H1 (cell line): ENCODE data around the gene HM13. TPM values are rescaled to one million over a fixed set of nuclear protein-coding genes. Genes with fewer than 3 reads are reported as not detected.

Experiments
- CTCF ChIA-PET: fragments of 300-600 bp; sonication (Branson Sonifier 250); formaldehyde crosslinking; loops from one replicate; lab custom pipeline; 2021; ENCODE audit not compliant: partially characterized antibody; lab: Charles Lee
- POLR2A ChIA-PET: fragments of 300-600 bp; sonication (Branson Sonifier 250); formaldehyde crosslinking; loops from one replicate; lab custom pipeline; 2021; ENCODE audit warnings: inconsistent platforms; ENCODE audit not compliant: partially characterized antibody; lab: Charles Lee
- DNase-seq, 2 experiments: peaks; one replicate each; pipeline versions ENCODE4 v3.0.0 to v3.0.0-alpha.2; 2010 to 2022; ENCODE audit warnings: low spot score in 2 of 2, low read depth in 1 of 2, mixed read lengths in 1 of 2
- FAIRE-seq: peaks from 2 replicates; lab custom pipeline; 2011; peaks lifted over from hg19 to GRCh38; lab: Jason Lieb, UNC
- H2AFZ ChIP-seq: 2 replicates; pipeline ENCODE4 v1.8.1; 2012; ENCODE audit warnings: low read length, inconsistent platforms
- H2AK5ac ChIP-seq: 2 replicates; pipeline ENCODE4 v1.6.1; 2013; ENCODE audit warnings: low read depth, low read length
- H2BK120ac ChIP-seq: replicated peaks from 2 replicates; pipeline ENCODE3; 2013; ENCODE audit warnings: low read depth, low read length, inconsistent platforms
- H2BK12ac ChIP-seq: 2 replicates; pipeline ENCODE4 v1.6.1; 2013; ENCODE audit warnings: low read depth, low read length
- H2BK15ac ChIP-seq: 2 replicates; pipeline ENCODE4 v1.6.1; 2013; ENCODE audit warnings: low read length
- H2BK20ac ChIP-seq: 2 replicates; pipeline ENCODE4 v1.6.1; 2013; ENCODE audit warnings: low read length
- H2BK5ac ChIP-seq: 2 replicates; pipeline ENCODE4 v1.6.1; 2013; ENCODE audit warnings: low read depth, low read length
- H3K14ac ChIP-seq: 2 replicates; pipeline ENCODE4 v1.6.1; 2013; ENCODE audit warnings: inconsistent platforms; ENCODE audit not compliant: insufficient read length
- H3K18ac ChIP-seq: 2 replicates; pipeline ENCODE4 v1.6.1; 2013; ENCODE audit warnings: low read length; ENCODE audit errors: extremely low read depth
- H3K23ac ChIP-seq: 2 replicates; pipeline ENCODE4 v1.6.1; 2013; ENCODE audit warnings: inconsistent platforms; ENCODE audit not compliant: insufficient read length
- H3K23me2 ChIP-seq: 2 replicates; pipeline ENCODE4 v1.6.1; 2013; ENCODE audit warnings: low read depth, low read length
- H3K27ac ChIP-seq: 2 replicates; pipeline ENCODE4 v1.6.1; 2011; ENCODE audit warnings: low read depth, low read length, inconsistent platforms
- H3K27me3 ChIP-seq, 4 experiments: replicated peaks in 1 of 4; 1 replicate in 1 of 4; 2 replicates in 3 of 4; pipeline versions ENCODE4 v1.6.1 to v1.8.1; 2011 to 2013; ENCODE audit warnings: low read length in 3 of 4, mild to moderate bottlenecking in 3 of 4, inconsistent platforms in 2 of 4, mixed read lengths in 2 of 4, moderate library complexity in 1 of 4; ENCODE audit not compliant: control insufficient read depth in 3 of 4, insufficient read depth in 3 of 4; ENCODE audit errors: extremely low read depth in 1 of 4
- H3K36me3 ChIP-seq, 4 experiments: 2 replicates each; pipeline versions ENCODE4 v1.6.1 to v1.8.1; 2011 to 2013; ENCODE audit warnings: mild to moderate bottlenecking in 4 of 4, low read length in 3 of 4, moderate library complexity in 2 of 4, control low read depth in 1 of 4, inconsistent platforms in 1 of 4; ENCODE audit not compliant: insufficient read depth in 4 of 4, control insufficient read depth in 2 of 4
- H3K4ac ChIP-seq: replicated peaks from 2 replicates; pipeline ENCODE3; 2013; ENCODE audit warnings: low read length, low read depth, mixed read lengths, inconsistent platforms; ENCODE audit not compliant: insufficient read length
- H3K4me1 ChIP-seq, 4 experiments: replicated peaks in 1 of 4; 1 replicate in 1 of 4; 2 replicates in 3 of 4; pipeline versions ENCODE4 v1.6.1 to v1.8.1; 2011 to 2013; ENCODE audit warnings: low read length in 3 of 4, inconsistent platforms in 2 of 4, mixed read lengths in 1 of 4; ENCODE audit not compliant: insufficient read depth in 4 of 4, control insufficient read depth in 3 of 4
- H3K4me2 ChIP-seq, 2 experiments: 2 replicates each; pipeline versions ENCODE4 v1.6.1 to v1.8.1; 2011 to 2013; ENCODE audit warnings: low read depth in 2 of 2, low read length in 2 of 2, control low read depth in 1 of 2, inconsistent platforms in 1 of 2, mild to moderate bottlenecking in 1 of 2; ENCODE audit not compliant: insufficient read depth in 1 of 2
- H3K4me3 ChIP-seq, 4 experiments: fragments of 200-600, 300-600 bp in 1 of 4; sonication (generic), shearing (Covaris generic), sonication (Bioruptor Twin) in 1 of 4; 2 replicates each; pipeline versions ENCODE4 v1.5.1 to v1.8.1; 2011 to 2016; ENCODE audit warnings: low read length in 4 of 4, low read depth in 3 of 4, control low read depth in 2 of 4, inconsistent platforms in 2 of 4, mild to moderate bottlenecking in 2 of 4, mixed read lengths in 1 of 4, moderate library complexity in 1 of 4; ENCODE audit not compliant: insufficient read depth in 2 of 4; ENCODE audit errors: extremely low read depth in 1 of 4
- H3K56ac ChIP-seq: replicated peaks from 2 replicates; pipeline ENCODE3; 2013; ENCODE audit warnings: low read depth, mild to moderate bottlenecking, mixed read lengths, low read length, inconsistent platforms; ENCODE audit not compliant: insufficient read length
- H3K79me1 ChIP-seq: 2 replicates; pipeline ENCODE4 v1.6.1; 2013; ENCODE audit warnings: low read depth, low read length, control low read depth
- H3K79me2 ChIP-seq, 2 experiments: 2 replicates each; pipeline versions ENCODE4 v1.6.1 to v1.8.1; 2012 to 2013; ENCODE audit warnings: low read length in 2 of 2, mild to moderate bottlenecking in 2 of 2, inconsistent platforms in 1 of 2; ENCODE audit not compliant: insufficient read depth in 2 of 2, control insufficient read depth in 1 of 2
- H3K9ac ChIP-seq, 4 experiments: replicated peaks in 1 of 4; 1 replicate in 1 of 4; 2 replicates in 3 of 4; pipeline versions ENCODE4 v1.6.1 to v1.8.1; 2011 to 2013; ENCODE audit warnings: low read depth in 3 of 4, low read length in 3 of 4, control low read depth in 2 of 4, mild to moderate bottlenecking in 2 of 4, moderate library complexity in 2 of 4, inconsistent platforms in 1 of 4; ENCODE audit errors: extremely low read depth in 1 of 4
- H3K9me3 ChIP-seq, 2 experiments: 2 replicates each; pipeline versions ENCODE4 v1.6.1 to v1.8.1; 2012 to 2013; ENCODE audit warnings: mild to moderate bottlenecking in 2 of 2, moderate library complexity in 2 of 2, control low read depth in 1 of 2, inconsistent platforms in 1 of 2, low read depth in 1 of 2, low read length in 1 of 2, mixed read lengths in 1 of 2; ENCODE audit not compliant: insufficient read depth in 2 of 2
- H4K20me1 ChIP-seq, 2 experiments: replicated peaks in 1 of 2; 2 replicates each; pipeline versions ENCODE3 to v1.8.1; 2011 to 2013; ENCODE audit warnings: inconsistent platforms in 2 of 2, low read length in 2 of 2, mild to moderate bottlenecking in 1 of 2; ENCODE audit not compliant: insufficient read depth in 2 of 2, control insufficient read depth in 1 of 2
- H4K5ac ChIP-seq: 2 replicates; pipeline ENCODE4 v1.6.1; 2013; ENCODE audit warnings: low read length, low read depth, mixed read lengths, inconsistent platforms; ENCODE audit not compliant: insufficient read length
- H4K8ac ChIP-seq: 2 replicates; pipeline ENCODE4 v1.8.0; 2013; ENCODE audit warnings: mild to moderate bottlenecking, moderate library complexity, low read length, inconsistent platforms; ENCODE audit not compliant: insufficient read depth; ENCODE audit errors: extremely low read depth
- H4K91ac ChIP-seq: replicated peaks from 2 replicates; pipeline ENCODE3; 2013; ENCODE audit warnings: low read length, mixed read lengths, inconsistent platforms; ENCODE audit not compliant: insufficient read length
- CEBPB ChIP-seq: IDR thresholded peaks from 2 replicates; pipeline ENCODE4 v1.6.1; 2012; ENCODE audit warnings: low read depth, low read length
- EZH2 ChIP-seq: fragments of 200-600 bp; sonication (generic); IDR thresholded peaks from 2 replicates; pipeline ENCODE4 v1.7.1; 2012; ENCODE audit warnings: low read depth, mild to moderate bottlenecking, moderate library complexity, low read length, inconsistent platforms; ENCODE audit not compliant: severe bottlenecking
- FOSL1 ChIP-seq: IDR thresholded peaks from 2 replicates; pipeline ENCODE4 v1.6.1; 2011; ENCODE audit warnings: mild to moderate bottlenecking, low read depth, low read length, moderate library complexity; ENCODE audit not compliant: insufficient read depth
- SIN3A ChIP-seq, 2 experiments: IDR thresholded peaks in 1 of 2; conservative IDR thresholded peaks in 1 of 2; 2 replicates each; pipeline ENCODE4 v1.6.1; 2011 to 2012; ENCODE audit warnings: low read length in 2 of 2, improper control_type of control experiment in 1 of 2, low read depth in 1 of 2, mild to moderate bottlenecking in 1 of 2
- SP2 ChIP-seq: IDR thresholded peaks from 2 replicates; pipeline ENCODE4 v1.6.1; 2012; ENCODE audit warnings: mild to moderate bottlenecking, low read length, inconsistent platforms
- TBP ChIP-seq: IDR thresholded peaks from 2 replicates; pipeline ENCODE4 v1.6.1; 2011; ENCODE audit warnings: low read depth, low read length, improper control_type of control experiment
- WGBS, 2 experiments: shearing (Covaris generic) in 1 of 2; methylation state at CpG; one replicate each; pipeline versions ENCODE4 v1.1.6 to v1.1.7; 2013 to 2015; ENCODE audit warnings: low lambda C conversion rate in 2 of 2, mixed read lengths in 2 of 2, inconsistent platforms in 1 of 2, low coverage in 1 of 2, missing lambda C conversion rate in 1 of 2; ENCODE audit not compliant: insufficient replicate concordance in 2 of 2, insufficient coverage in 1 of 2, insufficient read length in 1 of 2; ENCODE audit errors: extremely low coverage in 1 of 2, missing lambda C conversion rate in 1 of 2; 5-methylcytosine and 5-hydroxymethylcytosine counted together
- polyA plus RNA-seq, 7 experiments: library from polyadenylated mRNA; depleted of rRNA in 3 of 7; stranded (reverse) in 5 of 7; unstranded in 2 of 7; fragments of >200 nt in 5 of 7; fragments of 200-250 nt in 2 of 7; gene quantifications; 1 replicate in 5 of 7; 2 replicates in 1 of 7; 4 replicates in 1 of 7; pipeline versions ENCODE4 v1.2.1 to v1.2.3, GENCODE V29; 2011 to 2013; ENCODE audit warnings: missing spikeins in 2 of 7, mixed read lengths in 2 of 7
- total RNA-seq: library from RNA; stranded (reverse); fragmentation: NEBNext Ultra II Directional; extraction: Animal tissue kit (Norgen Biotek cat#: 25700); gene quantifications from 2 replicates; pipeline ENCODE4 v1.2.1, GENCODE V29; 2021
- TF ChIP-seq, protein P1 (sequence below), 3 experiments: IDR thresholded peaks; 1 replicate in 2 of 3; 2 replicates in 1 of 3; pipeline versions ENCODE4 v1.5.1 to v1.6.1; 2011; ENCODE audit warnings: low read length in 3 of 3, mild to moderate bottlenecking in 3 of 3, inconsistent platforms in 2 of 3, low read depth in 1 of 3, moderate library complexity in 1 of 3; ENCODE audit not compliant: insufficient read depth in 1 of 3; ENCODE audit errors: control extremely low read depth in 1 of 3

The HM13 gene
- total and polyA plus RNA-seq, 2 of the 8 experiments (the other 6 are each of a cell fraction or from before 2014, with no cell fraction given), result 118 to 183 TPM

DNA sequence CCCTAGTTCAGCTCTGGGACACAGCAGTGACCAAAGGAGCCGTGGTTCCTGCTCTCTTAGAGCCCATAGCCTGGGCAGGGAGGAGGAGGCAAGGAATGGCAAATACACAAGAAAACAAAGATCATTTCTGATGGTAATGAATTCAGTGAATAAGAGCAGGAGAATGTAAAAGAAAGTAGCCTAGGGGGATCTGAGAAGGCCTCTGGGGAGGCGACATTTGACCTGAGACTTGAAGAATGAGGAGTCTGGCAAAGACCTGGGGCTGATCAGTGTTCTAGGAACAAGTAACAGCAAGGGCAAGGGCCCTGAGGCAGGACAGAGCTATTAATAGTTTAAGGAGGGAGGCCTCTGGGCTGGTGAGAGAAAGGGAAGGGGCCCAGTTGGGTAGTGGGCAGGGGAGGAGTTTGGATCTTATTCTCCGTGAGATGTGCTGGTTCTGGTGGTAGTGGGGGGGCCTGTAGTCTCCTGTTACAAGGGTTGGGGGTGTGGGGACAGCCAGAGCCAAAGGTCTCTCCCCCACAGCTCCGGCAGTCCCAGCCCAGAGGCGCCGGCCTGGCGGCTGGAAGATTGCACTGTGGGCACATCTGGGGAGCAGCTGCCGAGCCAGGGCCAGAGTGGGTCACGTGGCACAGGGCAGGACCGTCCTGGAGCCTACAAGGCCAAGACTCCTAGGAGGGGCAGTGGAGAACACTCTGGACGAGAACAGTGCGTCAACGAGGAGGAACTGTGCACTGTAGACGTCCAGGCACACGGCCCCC, 81.6 kb downstream of the HM13 start:
- Histone ChIP-seq H3K36me3 (no peaks in the 10 kb centered on the region), H3K4me3 (peak overlapping the region in 1 of 4 experiments; percentile 16; a peak in 1 of 8 replicates), H3K23ac (no peak overlapping the region), H3K4me1 (peaks cover 23 to 32% (median 24%) of the 10 kb centered on the region in 4 experiments), H3K79me1 (no peaks in the 10 kb centered on the region), H2AFZ (no peak overlapping the region), H3K9me3 (no peaks in the 10 kb centered on the region), H3K14ac (no peak overlapping the region), H4K20me1 (no peaks in the 10 kb centered on the region), H2BK5ac (peak overlapping the region; percentile 100), H3K4me2 (peak overlapping the region; percentile 14 to 42; a peak in 2 of 4 replicates), H3K56ac (peak overlapping the region; percentile 1), H3K23me2 (no peaks in the 10 kb centered on the region), H2BK120ac (peak overlapping the region; percentile 81), H3K79me2 (no peaks in the 10 kb centered on the region), H2BK12ac (peak overlapping the region; percentile 100), H4K8ac (peak overlapping the region; percentile 91), H3K27ac (peak overlapping the region; percentile 69; the same call in 1 of the 2 replicates), H3K9ac (peak overlapping the region in 3 of 4 experiments; percentile 1 to 42 (median 25); a peak in 2 of 7 replicates), H3K18ac (peak overlapping the region; percentile 100), H4K5ac (peak overlapping the region; percentile 72), H4K91ac (peak overlapping the region; percentile 97), H2BK15ac (peak overlapping the region; percentile 74; the same call in 1 of the 2 replicates), H3K4ac (peak overlapping the region; percentile 35), H3K27me3 (no peaks in the 10 kb centered on the region), H2BK20ac (peak overlapping the region; percentile 92), H2AK5ac (peak overlapping the region; percentile 97)
- FAIRE-seq (peak; percentile 92), DNase-seq (peak; percentile 78 to 90)
- POLR2A ChIA-PET, result interaction anchor here (1.5 to 26.1 kb wide), 5 partner anchors 11 to 44 kb away, joined by 4 to 1033 read pairs (median 48); partner anchors contain the start of gene ID1
- 38% methylated on average over 15 of the region's 15 CpGs; no CpG with 5 or more reads in 1 of the 2 experiments for WGBS, 2 experiments
- CTCF ChIA-PET, result interaction anchor here (0.7 to 32.8 kb wide), 6 partner anchors 9 to 93 kb away, joined by 3 to 1559 read pairs (median 3); partner anchors contain the start of gene ID1
- TF ChIP-seq FOSL1 (no peak), EZH2 (no peak), CEBPB (no peak), SP2 (no peak), TBP (peak; percentile 46; the same call in 1 of the 2 replicates), SIN3A (conservative IDR thresholded peaks at IDR 0.05 in 1 of 2, IDR thresholded peaks at IDR 0.05 in 1 of 2; ENCODE audit: low read depth in 1 of 2, low read length in 2 of 2) (no peak; a peak in 1 of 4 replicates)
- TF ChIP-seq, protein P1, sequence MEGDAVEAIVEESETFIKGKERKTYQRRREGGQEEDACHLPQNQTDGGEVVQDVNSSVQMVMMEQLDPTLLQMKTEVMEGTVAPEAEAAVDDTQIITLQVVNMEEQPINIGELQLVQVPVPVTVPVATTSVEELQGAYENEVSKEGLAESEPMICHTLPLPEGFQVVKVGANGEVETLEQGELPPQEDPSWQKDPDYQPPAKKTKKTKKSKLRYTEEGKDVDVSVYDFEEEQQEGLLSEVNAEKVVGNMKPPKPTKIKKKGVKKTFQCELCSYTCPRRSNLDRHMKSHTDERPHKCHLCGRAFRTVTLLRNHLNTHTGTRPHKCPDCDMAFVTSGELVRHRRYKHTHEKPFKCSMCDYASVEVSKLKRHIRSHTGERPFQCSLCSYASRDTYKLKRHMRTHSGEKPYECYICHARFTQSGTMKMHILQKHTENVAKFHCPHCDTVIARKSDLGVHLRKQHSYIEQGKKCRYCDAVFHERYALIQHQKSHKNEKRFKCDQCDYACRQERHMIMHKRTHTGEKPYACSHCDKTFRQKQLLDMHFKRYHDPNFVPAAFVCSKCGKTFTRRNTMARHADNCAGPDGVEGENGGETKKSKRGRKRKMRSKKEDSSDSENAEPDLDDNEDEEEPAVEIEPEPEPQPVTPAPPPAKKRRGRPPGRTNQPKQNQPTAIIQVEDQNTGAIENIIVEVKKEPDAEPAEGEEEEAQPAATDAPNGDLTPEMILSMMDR (IDR thresholded peaks at IDR 0.05; ENCODE audit: control extremely low read depth in 1 of 3, insufficient read depth in 1 of 3, low read depth in 1 of 3, low read length in 3 of 3), result no peak; a peak in 1 of 4 replicates
